Tibial artery (tissue), 4 donors: Measurements from ENCODE around the gene TTC23.

Experiments used
- DNase-seq, 2 donors: peaks; one replicate each; pipeline ENCODE4 v3.0.0-alpha.2; 2019
- H3K27ac ChIP-seq, 2 donors: fragments of 200-600 bp; sonication (generic) in 1 of 2; 1 replicate in 1 of 2; 2 replicates in 1 of 2; pipeline ENCODE4 v1.5.1; 2018 to 2019; ENCODE audit warnings: mild to moderate bottlenecking in 1 of 2
- H3K27me3 ChIP-seq, 2 donors: fragments of 200-600 bp; sonication (generic) in 1 of 2; one replicate each; pipeline versions ENCODE4 v1.5.1 to v1.6.0; 2016 to 2019
- H3K36me3 ChIP-seq, 3 donors: fragments of 200-600 bp; sonication (generic) in 2 of 3; one replicate each; pipeline ENCODE4 v1.5.1; 2016 to 2019; ENCODE audit warnings: mild to moderate bottlenecking in 2 of 3
- H3K4me1 ChIP-seq, 4 donors: fragments of 200-600 bp; sonication (generic) in 2 of 4; 1 replicate in 3 of 4; 2 replicates in 1 of 4; pipeline ENCODE4 v1.5.1; 2016 to 2019
- H3K4me3 ChIP-seq, 2 donors: fragments of 200-600 bp; sonication (generic) in 1 of 2; 1 replicate in 1 of 2; 2 replicates in 1 of 2; pipeline ENCODE4 v1.5.1; 2018 to 2019; ENCODE audit warnings: mild to moderate bottlenecking in 2 of 2
- H3K9me3 ChIP-seq, 3 donors: fragments of 200-600 bp; sonication (generic) in 1 of 3; one replicate each; pipeline ENCODE4 v1.5.1; 2016 to 2019
- intact Hi-C: fragments of 100-400 bp; cut with DNase I; formaldehyde crosslinking; loops from one replicate; pipeline ENCODE4 v1.15.0; 2023; ENCODE audit warnings: low total_unique reads
- TF ChIP-seq, protein P1 (sequence below), 2 experiments: fragments of 200-600 bp in 1 of 2; fragments of 450-650 bp in 1 of 2; IDR thresholded peaks; one replicate each; pipeline ENCODE4 v1.5.1; 2017 to 2019; ENCODE audit warnings: antibody characterized with exemption in 2 of 2, mild to moderate bottlenecking in 1 of 2, moderate library complexity in 1 of 2

TTC23 gene

GRCh38 chr15:99148851-99149276 is 100.5 kb downstream of the TTC23 start:
- no peaks in the 10 kb centered on the region for H3K27me3 ChIP-seq
- no peak overlapping the region for H3K4me3 ChIP-seq
- peaks cover 0 to 9% (median 0%) of the 10 kb centered on the region in 3 donors for H3K36me3 ChIP-seq
- H3K27ac ChIP-seq, result peak overlapping the region; percentile 23 to 39
- H3K9me3 ChIP-seq, result no peaks in the 10 kb centered on the region
- no peak for DNase-seq
- TF ChIP-seq, protein P1, sequence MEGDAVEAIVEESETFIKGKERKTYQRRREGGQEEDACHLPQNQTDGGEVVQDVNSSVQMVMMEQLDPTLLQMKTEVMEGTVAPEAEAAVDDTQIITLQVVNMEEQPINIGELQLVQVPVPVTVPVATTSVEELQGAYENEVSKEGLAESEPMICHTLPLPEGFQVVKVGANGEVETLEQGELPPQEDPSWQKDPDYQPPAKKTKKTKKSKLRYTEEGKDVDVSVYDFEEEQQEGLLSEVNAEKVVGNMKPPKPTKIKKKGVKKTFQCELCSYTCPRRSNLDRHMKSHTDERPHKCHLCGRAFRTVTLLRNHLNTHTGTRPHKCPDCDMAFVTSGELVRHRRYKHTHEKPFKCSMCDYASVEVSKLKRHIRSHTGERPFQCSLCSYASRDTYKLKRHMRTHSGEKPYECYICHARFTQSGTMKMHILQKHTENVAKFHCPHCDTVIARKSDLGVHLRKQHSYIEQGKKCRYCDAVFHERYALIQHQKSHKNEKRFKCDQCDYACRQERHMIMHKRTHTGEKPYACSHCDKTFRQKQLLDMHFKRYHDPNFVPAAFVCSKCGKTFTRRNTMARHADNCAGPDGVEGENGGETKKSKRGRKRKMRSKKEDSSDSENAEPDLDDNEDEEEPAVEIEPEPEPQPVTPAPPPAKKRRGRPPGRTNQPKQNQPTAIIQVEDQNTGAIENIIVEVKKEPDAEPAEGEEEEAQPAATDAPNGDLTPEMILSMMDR (IDR thresholded peaks at IDR 0.05), result no peak
- intact Hi-C loops, result no loop called here
- H3K4me1 ChIP-seq, result peaks cover 0 to 22% (median 18%) of the 10 kb centered on the region in 4 donors

GRCh38 chr15:99146661-99147060 is 102.7 kb downstream of the TTC23 start:
- Histone ChIP-seq H3K27ac (peak overlapping the region in 1 of 2 donors; percentile 17), H3K36me3 (peaks cover 0 to 9% (median 0%) of the 10 kb centered on the region in 3 donors), H3K27me3 (no peaks in the 10 kb centered on the region), H3K4me3 (no peak overlapping the region), H3K9me3 (no peaks in the 10 kb centered on the region), H3K4me1 (peaks cover 0 to 38% (median 28%) of the 10 kb centered on the region in 4 donors)
- no peak for DNase-seq
- TF ChIP-seq, protein P1 (IDR thresholded peaks at IDR 0.05), result no peak
- intact Hi-C loops, result no loop called here

DNA sequence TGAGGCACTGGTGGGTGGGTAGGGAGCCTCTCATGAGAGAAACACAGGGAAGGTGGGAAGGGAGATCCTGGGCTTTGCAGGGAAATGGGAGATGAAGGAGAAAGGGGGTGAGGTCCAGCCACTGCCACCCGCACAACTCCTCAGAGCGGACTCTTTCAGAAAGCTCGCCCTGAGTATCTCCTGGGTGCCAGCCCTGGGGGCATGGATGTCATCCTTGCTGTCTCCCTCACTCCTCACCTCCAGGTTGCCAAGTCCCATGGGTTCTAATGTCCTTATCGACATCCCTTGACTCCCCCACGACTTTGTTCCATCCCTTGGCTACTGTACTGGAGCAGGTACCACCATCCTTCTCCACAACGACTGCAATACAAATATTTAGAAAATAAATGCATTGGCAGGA is 103.6 kb downstream of the TTC23 start:
- peaks cover 0 to 9% (median 0%) of the 10 kb centered on the region in 3 donors for H3K36me3 ChIP-seq
- H3K9me3 ChIP-seq, result no peaks in the 10 kb centered on the region
- H3K27me3 ChIP-seq, result no peaks in the 10 kb centered on the region
- TF ChIP-seq, protein P1 (IDR thresholded peaks at IDR 0.05), result no peak
- H3K4me3 ChIP-seq, result no peak overlapping the region
- peak overlapping the region; percentile 73 to 84 for H3K27ac ChIP-seq
- no peak for DNase-seq
- intact Hi-C loops, result no loop called here
- H3K4me1 ChIP-seq, result peaks cover 0 to 38% (median 28%) of the 10 kb centered on the region in 4 donors

DNA sequence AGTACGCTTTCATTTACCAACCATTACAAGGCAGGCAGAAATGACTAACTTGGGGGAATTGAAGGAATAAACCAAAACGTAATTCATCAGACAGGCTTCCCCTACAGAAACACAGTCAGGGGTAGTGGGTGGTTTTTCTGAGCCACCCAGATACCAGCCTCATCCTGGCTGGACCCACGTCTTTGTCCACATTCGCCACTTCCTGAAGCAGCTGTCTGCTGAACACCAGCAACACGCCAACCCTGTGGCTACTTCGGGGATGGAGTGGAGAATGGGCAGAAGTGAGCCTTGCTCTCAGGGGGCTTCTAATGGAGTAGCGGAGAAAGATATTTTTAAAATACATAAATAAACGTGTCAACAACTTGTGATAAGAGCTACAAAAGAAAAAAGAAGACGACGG is 104.4 kb downstream of the TTC23 start:
- intact Hi-C loops, result no loop called here
- DNase-seq, result no peak
- Histone ChIP-seq H3K4me1 (peaks cover 0 to 38% (median 28%) of the 10 kb centered on the region in 4 donors), H3K9me3 (no peaks in the 10 kb centered on the region), H3K4me3 (no peak overlapping the region), H3K27ac (peak overlapping the region; percentile 73 to 84), H3K36me3 (peaks cover 0 to 8% (median 0%) of the 10 kb centered on the region in 3 donors), H3K27me3 (no peaks in the 10 kb centered on the region)
- TF ChIP-seq, protein P1 (IDR thresholded peaks at IDR 0.05), result no peak

GRCh38 chr15:99143655-99144610 is 105.4 kb downstream of the TTC23 start:
- Histone ChIP-seq H3K27ac (peak overlapping the region; percentile 73 to 84), H3K4me3 (no peak overlapping the region), H3K9me3 (no peaks in the 10 kb centered on the region), H3K27me3 (no peaks in the 10 kb centered on the region), H3K36me3 (peaks cover 0 to under 1% (median 0%) of the 10 kb centered on the region in 3 donors), H3K4me1 (peaks cover 4 to 43% (median 31%) of the 10 kb centered on the region in 4 donors)
- intact Hi-C loops, result no loop called here
- DNase-seq, result peak; percentile 94 to 95
- TF ChIP-seq, protein P1 (IDR thresholded peaks at IDR 0.05), result no peak
